WERI-Rb-1 (cell line): ENCODE measurements around the gene TARP.

Experiments
- DNase-seq: peaks from one replicate; pipeline ENCODE4 v3.0.0-alpha.2; 2020
- H3K27ac ChIP-seq: fragments of 250-450 bp; sonication (Bioruptor Pico); 2 replicates; pipeline ENCODE4 v1.5.1; 2020; ENCODE audit warnings: mild to moderate bottlenecking, moderate library complexity
- H3K27me3 ChIP-seq: fragments of 250-450 bp; sonication (Bioruptor Pico); 2 replicates; pipeline ENCODE4 v1.5.1; 2021; ENCODE audit warnings: mild to moderate bottlenecking, low read depth, moderate library complexity; ENCODE audit not compliant: insufficient read depth, severe bottlenecking
- H3K36me3 ChIP-seq: fragments of 250-450 bp; sonication (Bioruptor Pico); 2 replicates; pipeline ENCODE4 v1.5.1; 2020; ENCODE audit warnings: mild to moderate bottlenecking, moderate library complexity
- H3K4me3 ChIP-seq: 2 replicates; pipeline ENCODE4 v1.5.1; 2011; ENCODE audit warnings: low read depth, mild to moderate bottlenecking, control low read depth, low read length
- H3K9me3 ChIP-seq: fragments of 250-450 bp; sonication (Bioruptor Pico); 2 replicates; pipeline ENCODE4 v1.5.1; 2021; ENCODE audit warnings: mild to moderate bottlenecking, moderate library complexity; ENCODE audit not compliant: severe bottlenecking
- TF ChIP-seq, protein P1 (sequence below): IDR thresholded peaks from 2 replicates; pipeline ENCODE4 v1.5.1; 2011; ENCODE audit warnings: low read depth, mild to moderate bottlenecking, control low read depth, inconsistent platforms, low read length

Gene TARP

DNA sequence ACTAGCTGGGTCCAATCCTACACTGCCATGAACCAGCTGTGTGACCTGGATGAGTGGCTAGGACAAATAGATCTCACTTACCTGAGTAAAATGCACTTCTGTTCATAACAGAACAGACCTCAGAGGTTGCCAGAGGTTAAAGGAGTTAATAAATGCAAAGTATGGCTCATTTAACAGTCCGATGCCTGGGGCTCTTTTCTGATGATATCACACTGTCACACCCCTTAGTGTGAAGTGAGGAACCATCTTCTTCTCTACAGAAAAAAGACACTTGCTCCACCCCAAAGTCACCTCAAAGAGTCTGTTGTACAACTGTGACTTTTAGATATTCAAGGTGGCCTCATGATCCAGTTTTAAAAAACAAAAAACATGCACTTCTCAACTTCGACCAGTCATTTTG is 21.5 kb upstream of the TARP start:
- TF ChIP-seq, protein P1, sequence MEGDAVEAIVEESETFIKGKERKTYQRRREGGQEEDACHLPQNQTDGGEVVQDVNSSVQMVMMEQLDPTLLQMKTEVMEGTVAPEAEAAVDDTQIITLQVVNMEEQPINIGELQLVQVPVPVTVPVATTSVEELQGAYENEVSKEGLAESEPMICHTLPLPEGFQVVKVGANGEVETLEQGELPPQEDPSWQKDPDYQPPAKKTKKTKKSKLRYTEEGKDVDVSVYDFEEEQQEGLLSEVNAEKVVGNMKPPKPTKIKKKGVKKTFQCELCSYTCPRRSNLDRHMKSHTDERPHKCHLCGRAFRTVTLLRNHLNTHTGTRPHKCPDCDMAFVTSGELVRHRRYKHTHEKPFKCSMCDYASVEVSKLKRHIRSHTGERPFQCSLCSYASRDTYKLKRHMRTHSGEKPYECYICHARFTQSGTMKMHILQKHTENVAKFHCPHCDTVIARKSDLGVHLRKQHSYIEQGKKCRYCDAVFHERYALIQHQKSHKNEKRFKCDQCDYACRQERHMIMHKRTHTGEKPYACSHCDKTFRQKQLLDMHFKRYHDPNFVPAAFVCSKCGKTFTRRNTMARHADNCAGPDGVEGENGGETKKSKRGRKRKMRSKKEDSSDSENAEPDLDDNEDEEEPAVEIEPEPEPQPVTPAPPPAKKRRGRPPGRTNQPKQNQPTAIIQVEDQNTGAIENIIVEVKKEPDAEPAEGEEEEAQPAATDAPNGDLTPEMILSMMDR, result no peak
- Histone ChIP-seq H3K27me3 (no peaks in the 10 kb centered on the region), H3K36me3 (no peaks in the 10 kb centered on the region), H3K27ac (no peak overlapping the region), H3K4me3 (no peak overlapping the region), H3K9me3 (no peaks in the 10 kb centered on the region)
- DNase-seq, result no peak

DNA sequence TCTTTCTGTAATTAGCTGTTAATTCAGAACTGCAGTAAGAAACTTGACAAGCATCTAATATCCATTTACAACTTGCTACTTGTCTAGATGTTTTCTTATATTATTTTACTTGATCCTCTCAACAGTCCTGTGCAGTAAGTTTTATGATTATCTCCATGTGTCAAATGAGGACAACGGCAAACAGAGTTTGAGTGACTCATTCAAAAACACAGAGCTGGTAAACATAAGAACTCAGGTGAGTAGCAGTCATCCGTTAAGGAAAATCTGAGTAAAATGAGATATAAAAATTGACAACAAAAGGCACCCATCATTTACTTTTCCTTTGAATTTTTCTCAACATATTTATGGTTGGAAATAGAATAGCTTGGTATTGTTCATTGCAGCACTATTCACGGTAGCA is 19.0 kb upstream of the TARP start:
- TF ChIP-seq, protein P1, result no peak
- Histone ChIP-seq H3K36me3 (no peaks in the 10 kb centered on the region), H3K9me3 (no peaks in the 10 kb centered on the region), H3K27me3 (no peaks in the 10 kb centered on the region), H3K4me3 (no peak overlapping the region), H3K27ac (no peak overlapping the region)
- no peak for DNase-seq

DNA sequence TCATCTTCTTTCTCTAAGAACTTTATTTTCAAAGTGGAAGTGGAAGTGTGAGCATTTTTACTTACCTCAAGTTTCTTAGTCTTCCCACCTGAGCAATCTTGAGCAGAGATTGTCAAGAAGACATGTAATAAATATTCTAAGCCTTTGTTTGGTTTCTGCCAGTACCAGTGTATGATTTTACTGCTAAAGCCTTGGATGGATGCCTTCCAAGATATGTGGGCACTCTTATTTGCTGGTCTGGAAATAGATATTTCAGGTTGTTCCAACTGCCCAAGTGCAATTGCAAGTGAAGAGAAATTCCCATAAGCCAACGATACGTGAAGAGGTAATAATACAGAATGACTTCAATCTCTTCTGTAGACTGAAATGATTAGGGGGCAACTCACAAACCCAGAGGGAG is 18.2 kb upstream of the TARP start:
- no peaks in the 10 kb centered on the region for H3K27me3 ChIP-seq
- H3K4me3 ChIP-seq, result no peak overlapping the region
- no peaks in the 10 kb centered on the region for H3K36me3 ChIP-seq
- no peak for DNase-seq
- H3K9me3 ChIP-seq, result no peaks in the 10 kb centered on the region
- TF ChIP-seq, protein P1, result no peak
- H3K27ac ChIP-seq, result no peak overlapping the region

DNA sequence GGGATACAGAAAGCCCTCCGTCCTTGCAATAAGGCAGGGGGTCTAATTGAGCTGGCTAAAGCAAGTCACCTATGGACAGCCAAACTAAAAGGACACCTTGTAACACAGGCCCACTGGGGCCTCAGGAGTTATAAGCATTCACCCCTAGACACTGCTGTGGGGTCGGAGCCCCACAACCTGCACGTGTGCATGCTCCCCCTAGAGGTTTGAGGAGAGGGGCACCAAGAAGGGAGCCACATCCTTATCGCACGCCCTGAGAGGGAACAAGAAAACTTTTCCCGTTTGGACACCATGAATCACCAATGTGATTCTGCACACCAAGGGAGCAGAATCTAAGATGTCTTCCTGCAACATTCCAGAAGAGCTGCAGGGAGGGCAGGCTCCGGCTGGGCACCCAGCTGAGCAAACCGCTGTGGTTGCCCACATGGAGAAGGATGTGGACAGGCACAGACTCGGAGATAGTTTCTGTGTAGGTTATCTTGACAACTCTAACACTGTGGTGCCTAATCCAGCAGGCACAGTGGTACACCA is 17.7 kb upstream of the TARP start:
- Histone ChIP-seq H3K4me3 (no peak overlapping the region), H3K27ac (no peak overlapping the region), H3K36me3 (no peaks in the 10 kb centered on the region), H3K9me3 (no peaks in the 10 kb centered on the region), H3K27me3 (no peaks in the 10 kb centered on the region)
- TF ChIP-seq, protein P1, result peak; percentile 22; the same call in 1 of the 2 replicates
- DNase-seq, result no peak

DNA sequence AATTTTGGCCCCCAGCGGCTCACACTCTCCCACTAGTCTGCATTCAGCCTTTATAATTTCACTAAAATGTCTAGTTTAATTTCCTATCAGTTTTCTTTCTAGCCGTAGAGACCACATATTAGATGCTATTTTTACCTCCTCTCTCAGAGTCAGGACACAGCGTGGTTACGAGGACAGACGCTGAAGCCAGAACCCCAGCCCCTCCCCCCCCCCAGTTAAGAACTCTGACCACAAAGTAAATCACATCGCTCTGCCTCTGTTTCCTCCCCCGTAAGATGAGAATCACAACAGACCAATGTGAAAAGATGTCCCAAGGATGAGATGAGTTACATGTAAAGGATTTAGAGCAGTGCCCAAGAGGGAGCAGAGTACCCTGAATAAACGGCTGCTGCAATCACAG is 11.1 kb upstream of the TARP start:
- TF ChIP-seq, protein P1, result no peak
- no peak overlapping the region for H3K27ac ChIP-seq
- DNase-seq, result no peak
- H3K9me3 ChIP-seq, result no peaks in the 10 kb centered on the region
- H3K36me3 ChIP-seq, result no peaks in the 10 kb centered on the region
- H3K4me3 ChIP-seq, result no peak overlapping the region
- no peaks in the 10 kb centered on the region for H3K27me3 ChIP-seq

DNA sequence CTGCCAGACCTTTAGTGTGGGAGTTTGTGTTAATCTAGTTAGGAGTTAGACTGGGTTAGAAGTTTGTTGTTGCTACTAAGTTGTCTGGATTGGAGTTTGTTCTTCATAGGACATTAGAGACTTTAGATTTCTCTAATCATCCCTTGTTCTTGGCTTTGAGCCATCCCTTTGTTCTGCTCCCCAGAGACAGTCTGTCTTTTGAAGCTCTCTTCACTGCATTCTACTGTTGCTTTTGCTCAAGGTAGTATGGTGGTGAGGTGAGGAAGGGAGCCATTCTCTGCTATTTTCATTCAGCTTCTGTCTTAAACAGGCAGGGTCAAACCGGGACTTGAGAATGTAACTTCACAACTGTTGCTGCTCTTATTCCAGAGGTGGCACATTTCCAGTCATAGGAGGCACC is 10.4 kb upstream of the TARP start:
- TF ChIP-seq, protein P1, result no peak
- no peaks in the 10 kb centered on the region for H3K36me3 ChIP-seq
- DNase-seq, result no peak
- H3K9me3 ChIP-seq, result no peaks in the 10 kb centered on the region
- no peaks in the 10 kb centered on the region for H3K27me3 ChIP-seq
- H3K27ac ChIP-seq, result no peak overlapping the region
- no peak overlapping the region for H3K4me3 ChIP-seq
